ENCODE results near the gene COL20A1. TPM values are rescaled to one million over a fixed set of nuclear protein-coding genes. Genes with fewer than 3 reads are reported as not detected.

Gene COL20A1
- total and polyA plus RNA-seq, 10 donors: 0.12 to 2.1 (median 0.60) TPM; not detected in 2

- intact Hi-C loops (cut with DNase I; ENCODE audit: low total_unique reads): no loop called here
- no peak for DNase-seq
- Histone ChIP-seq H3K36me3 (no peaks in the 10 kb centered on the region), H3K9me3 (no peaks in the 10 kb centered on the region), H3K27me3 (replicated peaks in 1 of 7) (peaks cover 0 to 73% (median 7%) of the 10 kb centered on the region in 7 donors), H3K4me1 (peaks cover 0 to 54% (median 8%) of the 10 kb centered on the region in 6 donors), H3K4me3 (no peak overlapping the region), H3K27ac (no peak overlapping the region)
- WGBS, 5 donors: 69 to 85% (median 79%) methylated on average over 17 to 25 of the region's 25 CpGs
- no peak for TF ChIP-seq POLR2A (IDR thresholded peaks at IDR 0.05)
- no peak for TF ChIP-seq CTCF (IDR thresholded peaks at IDR 0.05 in 8 of 11, conservative IDR thresholded peaks at IDR 0.05 in 3 of 11)
- no peak for TF ChIP-seq POLR2AphosphoS5 (IDR thresholded peaks at IDR 0.05)
Observed at GRCh38 chr20:63319164-63320040, 26.4 kb downstream of the COL20A1 start.

- 80 to 87% (median 82%) methylated on average over 10 to 23 of the region's 23 CpGs for WGBS, 5 donors
- Histone ChIP-seq H3K9me3 (no peaks in the 10 kb centered on the region), H3K4me3 (no peak overlapping the region), H3K27me3 (replicated peaks in 1 of 7) (peaks cover 0 to 66% (median 7%) of the 10 kb centered on the region in 7 donors), H3K27ac (no peak overlapping the region), H3K4me1 (peaks cover 0 to 48% (median 8%) of the 10 kb centered on the region in 6 donors), H3K36me3 (no peaks in the 10 kb centered on the region)
- intact Hi-C loops (cut with DNase I; ENCODE audit: low total_unique reads): no loop called here
- DNase-seq: no peak
- no peak for TF ChIP-seq POLR2AphosphoS5 (IDR thresholded peaks at IDR 0.05)
- TF ChIP-seq CTCF (IDR thresholded peaks at IDR 0.05 in 8 of 11, conservative IDR thresholded peaks at IDR 0.05 in 3 of 11): no peak
- TF ChIP-seq POLR2A (IDR thresholded peaks at IDR 0.05): no peak
Observed at GRCh38 chr20:63320041-63320511, 27.1 kb downstream of the COL20A1 start.

- H3K4me3 ChIP-seq: no peak overlapping the region
- peaks cover 0 to 60% (median 7%) of the 10 kb centered on the region in 7 donors for H3K27me3 ChIP-seq (replicated peaks in 1 of 7)
- DNase-seq: no peak
- TF ChIP-seq CTCF (IDR thresholded peaks at IDR 0.05 in 8 of 11, conservative IDR thresholded peaks at IDR 0.05 in 3 of 11) (no peak), POLR2AphosphoS5 (IDR thresholded peaks at IDR 0.05) (no peak), POLR2A (IDR thresholded peaks at IDR 0.05) (no peak)
- H3K9me3 ChIP-seq: no peaks in the 10 kb centered on the region
- no peaks in the 10 kb centered on the region for H3K36me3 ChIP-seq
- intact Hi-C loops (cut with DNase I; ENCODE audit: low total_unique reads): no loop called here
- peaks cover 0 to 44% (median 9%) of the 10 kb centered on the region in 6 donors for H3K4me1 ChIP-seq
- 61 to 76% (median 73%) methylated on average over 6 to 10 of the region's 10 CpGs for WGBS, 5 donors
- no peak overlapping the region for H3K27ac ChIP-seq
Observed at GRCh38 chr20:63320616-63321147, 27.7 kb downstream of the COL20A1 start.

Data from spleen (tissue), 11 donors.